SHP77 (cell line): ENCODE measurements around the gene GSTT4.
"Not testable (repeated sequence)": the region's sequence is repeated elsewhere in the genome, so short reads cannot be mapped to it uniquely, and the experiment has no call there.

ENCODE experiments used
- DNase-seq, 2 experiments: peaks; one replicate each; lab custom pipeline; 2025; lab: John Stamatoyannopoulos, UW

GSTT4 gene

GRCh38 chr22:23953485-23953884 is 51.8 kb downstream of the GSTT4 start:
- DNase-seq = not testable (repeated sequence)

GRCh38 chr22:23952794-23953405 is 52.4 kb downstream of the GSTT4 start:
- not testable (repeated sequence) for DNase-seq

- DNase-seq = not testable (repeated sequence)
Measured at GRCh38 chr22:23951383-23951782, 53.9 kb downstream of the GSTT4 start.

DNA sequence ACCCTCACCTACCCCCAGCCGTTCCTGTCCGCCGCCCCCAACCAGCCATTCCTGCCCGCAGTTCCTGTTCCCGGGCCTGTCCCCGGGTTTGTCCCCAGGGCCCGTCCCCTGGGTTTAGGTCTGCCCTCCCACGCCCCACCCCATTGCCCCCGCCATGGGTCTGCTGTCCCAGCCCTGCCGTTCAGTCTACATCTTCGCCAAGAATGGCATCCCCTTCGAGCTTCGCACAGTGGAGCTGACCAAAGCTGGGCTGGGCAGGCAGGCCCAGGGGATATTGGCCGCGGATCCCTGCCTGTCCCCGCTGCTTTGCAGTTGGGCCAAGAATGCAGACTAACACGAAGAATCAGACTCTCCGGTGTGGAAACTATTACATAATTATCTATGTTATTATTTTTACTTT is 55.5 kb downstream of the GSTT4 start:
- DNase-seq = not testable (repeated sequence)
